AG09319 (cell line): Measurements from ENCODE around the gene PIWIL4.

Experiments used
- DNase-seq: peaks from one replicate; pipeline ENCODE4 v3.0.0-alpha.2; 2010; ENCODE audit warnings: low read depth; ENCODE audit errors: extremely low read depth
- CTCF ChIP-seq: IDR thresholded peaks from 2 replicates; pipeline ENCODE4 v1.5.1; 2011; ENCODE audit warnings: low read depth, mild to moderate bottlenecking, inconsistent platforms, low read length, moderate library complexity

PIWIL4 gene

GRCh38 chr11:94528551-94528950, 38.6 kb upstream of the PIWIL4 start:
- DNase-seq: no peak
- no peak for TF ChIP-seq CTCF

DNA sequence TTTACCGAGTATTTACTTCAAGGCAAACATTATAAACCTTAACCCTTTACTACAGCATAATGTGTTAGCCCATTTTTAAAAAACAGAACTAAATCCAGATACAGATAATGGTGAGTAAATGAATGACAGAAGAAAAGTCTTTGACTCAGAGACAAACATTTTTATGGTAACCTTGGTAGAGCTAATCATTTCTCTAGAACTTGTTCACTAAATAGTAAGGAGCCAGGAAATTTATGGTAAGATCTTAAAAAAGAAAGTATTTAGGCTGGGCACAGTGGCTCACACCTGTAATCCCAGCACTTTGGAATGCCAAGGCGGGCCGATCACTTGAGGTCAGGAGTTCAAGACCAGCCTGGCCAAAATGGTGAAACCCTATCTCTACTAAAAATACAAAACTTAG, 35.0 kb upstream of the PIWIL4 start:
- no peak for DNase-seq
- no peak for TF ChIP-seq CTCF

DNA sequence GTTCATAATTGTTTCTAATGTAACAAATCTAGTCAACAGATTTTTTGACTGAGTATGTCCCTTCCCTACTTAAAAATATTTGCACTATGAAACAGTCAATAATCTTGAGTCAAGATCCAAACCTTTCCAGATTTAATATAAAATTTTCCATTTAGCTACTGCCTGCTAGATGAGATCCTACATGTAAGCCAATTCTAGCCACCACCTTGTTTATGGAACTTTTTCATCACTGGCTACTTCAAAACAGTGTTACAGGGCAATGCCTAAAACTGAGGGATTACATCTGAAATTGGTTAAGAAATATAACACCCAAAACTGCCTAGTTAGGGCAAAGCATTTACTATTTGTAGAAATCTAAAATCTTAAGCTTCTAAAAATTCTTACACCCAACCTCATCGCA, 34.0 kb upstream of the PIWIL4 start:
- no peak for DNase-seq
- TF ChIP-seq CTCF: no peak

DNA sequence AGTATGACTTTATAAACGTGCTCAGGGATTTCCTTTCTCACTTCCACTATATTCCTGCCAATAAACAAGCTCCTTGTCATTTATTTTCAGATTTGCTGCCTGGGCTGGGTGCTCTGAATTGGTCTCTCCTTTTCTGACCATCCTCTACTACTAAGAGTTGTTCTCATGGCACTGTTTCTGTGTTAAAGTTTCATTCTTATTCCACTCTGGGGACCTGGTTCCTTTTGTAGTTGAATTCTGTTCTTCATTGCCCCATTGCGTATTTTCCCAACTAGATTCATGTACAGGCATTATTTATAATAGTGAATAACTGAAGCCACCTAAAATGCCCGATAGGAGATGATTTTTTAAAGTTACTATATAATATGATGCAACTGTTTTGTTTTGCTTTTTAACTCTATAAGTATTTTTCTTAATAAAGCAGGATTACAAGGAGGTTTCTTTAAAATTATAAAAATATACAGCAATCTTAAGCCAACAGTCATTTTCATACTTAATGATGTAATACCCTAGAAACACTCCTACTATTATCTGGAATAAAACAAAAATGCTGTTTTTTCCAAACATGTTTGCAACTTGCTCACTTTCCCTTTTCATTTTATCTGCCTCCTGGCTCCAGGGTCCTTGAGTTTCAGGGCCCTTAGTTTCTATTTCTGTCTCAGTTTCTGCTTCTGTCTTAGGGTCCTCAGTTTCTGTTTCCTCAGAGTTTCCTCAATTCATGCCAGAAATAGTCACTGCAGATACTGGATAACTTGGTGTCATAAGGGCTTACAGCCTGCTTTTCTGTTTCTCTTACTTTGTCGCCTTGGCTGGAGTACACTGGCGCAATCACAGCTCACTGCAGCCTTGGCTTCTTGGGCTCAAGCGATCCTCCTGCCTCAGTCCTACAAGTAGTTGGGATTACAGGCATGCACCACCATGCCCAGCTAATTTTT, 33.2 kb upstream of the PIWIL4 start:
- no peak for DNase-seq
- no peak for TF ChIP-seq CTCF

- no peak for DNase-seq
- no peak for TF ChIP-seq CTCF
Measured at GRCh38 chr11:94536386-94536785, 30.8 kb upstream of the PIWIL4 start.

- DNase-seq: no peak
- TF ChIP-seq CTCF: no peak
Measured at GRCh38 chr11:94537031-94537600, 30.1 kb upstream of the PIWIL4 start.

GRCh38 chr11:94539420-94539819, 27.7 kb upstream of the PIWIL4 start:
- TF ChIP-seq CTCF: no peak
- DNase-seq: no peak
